Erythroblast (primary cell): Measurements from ENCODE around the gene RFPL1.

ENCODE experiments used
- GATA1 ChIP-seq: IDR thresholded peaks from 2 replicates; pipeline ENCODE4 v1.6.1; 2011; ENCODE audit warnings: low read depth, mild to moderate bottlenecking, control low read depth, low read length, moderate library complexity
- POLR2A ChIP-seq: IDR thresholded peaks from 2 replicates; pipeline ENCODE4 v1.6.1; 2011; ENCODE audit warnings: mild to moderate bottlenecking, low read length

GRCh38 chr22:29469755-29470154 lies 31.4 kb downstream of the RFPL1 start:
- TF ChIP-seq POLR2A (no peak), GATA1 (no peak)
